Activated naive CD8-positive, alpha-beta T cell (primary cell): ENCODE data around the gene CFLAR.

ENCODE experiments used
- H3K27ac Mint-ChIP-seq: one replicate; pipeline ENCODE4 v1.8.0; 2021; ENCODE audit warnings: mixed read lengths
- H3K27me3 Mint-ChIP-seq: one replicate; pipeline ENCODE4 v1.8.0; 2021; ENCODE audit warnings: mixed read lengths
- H3K36me3 Mint-ChIP-seq: one replicate; pipeline ENCODE4 v1.8.0; 2021; ENCODE audit warnings: mixed read lengths
- H3K4me1 Mint-ChIP-seq: one replicate; pipeline ENCODE4 v1.8.0; 2021; ENCODE audit warnings: low read depth, mixed read lengths
- H3K4me3 Mint-ChIP-seq: one replicate; pipeline ENCODE4 v1.8.0; 2021; ENCODE audit warnings: mild to moderate bottlenecking, mixed read lengths
- H3K9me3 Mint-ChIP-seq: one replicate; pipeline ENCODE4 v1.8.0; 2021; ENCODE audit warnings: low read depth, mixed read lengths

CFLAR gene

DNA sequence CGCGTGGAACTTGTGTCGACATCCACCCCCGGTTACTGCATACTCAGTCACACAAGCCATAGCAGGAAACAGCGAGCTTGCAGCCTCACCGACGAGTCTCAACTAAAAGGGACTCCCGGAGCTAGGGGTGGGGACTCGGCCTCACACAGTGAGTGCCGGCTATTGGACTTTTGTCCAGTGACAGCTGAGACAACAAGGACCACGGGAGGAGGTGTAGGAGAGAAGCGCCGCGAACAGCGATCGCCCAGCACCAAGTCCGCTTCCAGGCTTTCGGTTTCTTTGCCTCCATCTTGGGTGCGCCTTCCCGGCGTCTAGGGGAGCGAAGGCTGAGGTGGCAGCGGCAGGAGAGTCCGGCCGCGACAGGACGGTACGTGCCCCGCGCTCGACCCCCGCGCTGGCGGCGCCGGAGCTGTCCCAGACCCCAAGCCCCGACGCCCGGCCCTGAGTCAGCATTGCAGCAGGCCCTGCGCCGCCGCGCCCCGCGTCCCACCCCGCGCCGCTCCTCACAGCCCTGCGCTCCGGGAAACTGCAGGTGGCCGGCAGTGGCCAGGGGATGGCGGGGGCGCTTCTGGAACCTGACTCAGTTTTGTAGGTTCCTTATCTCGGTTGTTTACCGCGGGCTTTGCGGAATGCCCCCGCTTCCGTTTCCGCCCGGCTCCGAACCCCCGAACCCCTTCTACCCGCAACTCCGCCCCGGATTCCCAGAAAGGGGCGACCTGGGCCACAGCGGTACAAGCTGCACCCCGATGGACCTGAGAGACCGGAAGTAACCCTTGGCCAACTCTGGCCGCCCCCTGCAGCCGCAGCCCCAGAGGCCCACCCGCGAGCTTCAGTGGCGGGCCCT lies at the start of gene CFLAR:
TSS of gene CFLAR (plus strand) at position 50 of the 844 bp plus-strand sequence. CDS start 13,702 bp downstream, outside the sequence.
- H3K4me3 Mint-ChIP-seq = peak within 1 kb of the TSS; percentile 92

DNA sequence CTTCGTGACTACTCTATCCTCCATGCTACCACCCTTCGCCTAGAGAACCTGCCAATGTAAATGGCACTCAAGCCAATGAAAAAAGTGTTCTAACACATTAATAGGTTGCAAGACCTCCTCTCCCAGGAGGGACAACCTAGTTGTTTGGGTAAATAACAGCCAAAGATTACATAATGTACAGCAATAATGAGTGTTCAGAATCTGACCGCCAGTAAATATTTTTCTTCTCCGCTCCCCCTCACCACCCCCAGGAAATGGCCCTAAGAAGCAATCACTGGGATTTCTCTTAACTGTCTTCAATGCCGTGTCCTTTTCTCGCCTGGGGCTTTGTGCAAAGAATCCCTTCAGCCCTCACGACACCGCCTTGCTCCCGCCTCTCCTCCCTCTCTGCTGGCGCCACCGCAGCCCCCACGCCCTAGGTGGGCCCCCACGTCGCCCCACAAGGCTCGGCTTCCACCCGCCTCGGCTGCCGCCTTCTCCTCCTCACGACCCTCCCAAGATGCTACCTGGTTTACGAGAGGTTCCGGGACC lies 45.0 kb upstream of the CFLAR start:
- Mint-ChIP-seq H3K27me3 (no peaks in the 10 kb centered on the region), H3K9me3 (no peaks in the 10 kb centered on the region), H3K27ac (peak overlapping the region; percentile 96), H3K36me3 (no peaks in the 10 kb centered on the region), H3K4me1 (peaks cover 55% of the 10 kb centered on the region), H3K4me3 (peak overlapping the region; percentile 98)

More for the DNA sequence above, at the start of gene CFLAR:
- H3K27ac Mint-ChIP-seq = peak within 1 kb of the TSS; percentile 99
- peaks cover 39% of the 10 kb centered on the region for H3K4me1 Mint-ChIP-seq
- no peaks in the 10 kb centered on the region for H3K9me3 Mint-ChIP-seq
- peaks cover 5% of the 10 kb centered on the region for H3K36me3 Mint-ChIP-seq
- no peaks in the 10 kb centered on the region for H3K27me3 Mint-ChIP-seq

DNA sequence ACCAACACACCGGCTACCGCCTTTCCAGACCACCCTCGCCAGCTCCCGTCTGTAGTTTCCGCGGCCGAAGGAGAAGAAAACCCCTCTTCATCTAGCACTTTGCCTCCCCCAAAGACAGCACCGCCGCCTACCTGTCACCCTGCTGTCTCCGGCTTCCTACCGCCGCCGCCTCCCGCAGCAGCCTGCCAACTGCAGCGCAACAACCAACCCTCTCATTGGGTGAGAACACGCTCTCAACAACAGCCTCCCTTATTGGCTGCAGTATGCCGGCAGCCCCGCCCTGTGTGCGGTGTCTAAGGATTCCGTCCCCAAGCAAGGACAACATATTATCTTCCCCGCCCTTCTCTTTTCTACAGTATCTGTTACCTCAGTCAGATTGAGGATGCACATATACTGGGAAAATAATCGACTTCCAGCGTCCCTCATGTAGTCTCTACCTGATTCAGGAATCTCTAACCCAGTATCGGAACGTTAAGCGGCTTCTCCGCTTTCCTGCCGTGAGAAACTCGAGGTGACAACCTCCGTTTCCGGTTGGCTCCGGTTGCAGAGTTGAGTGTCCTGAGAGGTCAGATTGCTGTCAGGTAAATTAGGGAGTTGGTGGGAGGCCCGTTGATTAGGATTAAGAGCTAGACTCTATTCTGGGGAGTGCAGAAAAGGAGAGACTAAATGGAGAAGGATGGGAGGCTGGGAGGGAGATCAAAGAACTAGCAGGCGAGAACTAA lies 44.3 kb upstream of the CFLAR start, which contains the start of the genes HYCC2 and NDUFB3:
TSS of gene HYCC2 (minus strand) at position 193 of the 722 bp plus-strand sequence. CDS start 47,662 bp downstream, outside the sequence.
TSS of gene NDUFB3 (plus strand) at position 523 of the 722 bp plus-strand sequence. CDS start 6,882 bp downstream, outside the sequence.
- Mint-ChIP-seq H3K36me3 (no peaks in the 10 kb centered on the region), H3K27ac (peak within 1 kb of the TSS; percentile 96), H3K27me3 (no peaks in the 10 kb centered on the region), H3K4me1 (peaks cover 55% of the 10 kb centered on the region), H3K4me3 (peak within 1 kb of the TSS; percentile 98), H3K9me3 (no peaks in the 10 kb centered on the region)

DNA sequence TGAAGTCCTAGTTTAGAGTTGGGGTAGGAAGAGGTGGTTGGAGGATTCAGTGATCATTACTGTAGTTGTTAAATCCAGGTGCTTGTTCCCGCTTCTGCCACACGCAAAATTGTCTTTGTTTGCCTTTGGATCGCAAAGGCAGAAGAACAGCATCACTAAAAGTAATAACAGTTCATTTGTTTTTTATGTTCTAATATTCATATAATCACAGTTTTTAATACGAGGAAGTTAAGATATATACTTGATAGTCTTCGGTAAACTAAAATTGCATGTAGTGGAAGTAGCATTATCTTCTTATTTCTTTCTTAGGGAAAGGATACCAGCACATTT lies 43.8 kb upstream of the CFLAR start:
- peaks cover 49% of the 10 kb centered on the region for H3K4me1 Mint-ChIP-seq

DNA sequence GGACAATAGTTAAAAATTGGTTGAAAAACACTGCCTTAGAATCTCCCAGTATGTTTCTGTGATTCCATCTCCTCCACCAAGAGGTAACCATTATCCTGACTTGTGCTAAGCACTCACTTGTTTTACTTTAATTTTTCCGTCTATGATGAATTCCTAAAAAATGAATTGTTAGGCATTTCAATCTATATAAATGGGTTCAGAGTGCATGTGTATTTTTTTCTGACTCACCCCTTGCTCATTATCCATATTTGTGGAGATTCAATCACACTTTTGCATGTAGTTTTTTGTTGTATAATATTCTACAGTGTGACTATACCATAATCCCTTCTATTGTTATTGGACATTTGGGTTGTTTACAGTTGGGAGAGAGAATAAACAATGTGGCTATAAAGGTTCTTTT lies 42.9 kb upstream of the CFLAR start:
- Mint-ChIP-seq H3K27me3 (no peaks in the 10 kb centered on the region), H3K4me3 (peak overlapping the region; percentile 98), H3K4me1 (peaks cover 44% of the 10 kb centered on the region), H3K9me3 (no peaks in the 10 kb centered on the region), H3K27ac (peak overlapping the region; percentile 5), H3K36me3 (no peaks in the 10 kb centered on the region)

More for the DNA sequence above, 43.8 kb upstream of the CFLAR start:
- no peaks in the 10 kb centered on the region for H3K9me3 Mint-ChIP-seq
- H3K27me3 Mint-ChIP-seq = no peaks in the 10 kb centered on the region
- H3K36me3 Mint-ChIP-seq = no peaks in the 10 kb centered on the region
- peak overlapping the region; percentile 96 for H3K27ac Mint-ChIP-seq
- H3K4me3 Mint-ChIP-seq = peak overlapping the region; percentile 98

DNA sequence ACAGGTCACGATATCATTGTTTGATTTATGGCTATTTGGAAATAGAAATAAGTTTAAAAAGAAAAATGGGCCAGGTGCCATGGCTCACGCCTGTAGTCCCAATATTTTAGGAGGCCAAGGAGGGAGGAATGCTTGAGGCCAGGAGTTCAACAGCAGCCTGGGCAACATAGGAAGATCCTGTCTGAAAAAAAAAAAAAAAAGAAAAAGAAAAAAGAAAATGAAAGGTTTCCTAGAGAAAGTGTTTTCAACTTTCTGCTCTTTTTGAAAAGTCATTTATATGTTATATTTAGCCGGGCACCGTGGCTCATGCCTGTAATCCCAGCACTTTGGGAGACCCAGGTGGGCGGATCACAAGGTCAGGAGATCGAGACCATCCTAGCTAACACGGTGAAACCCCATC lies 41.0 kb upstream of the CFLAR start:
- no peaks in the 10 kb centered on the region for H3K27me3 Mint-ChIP-seq
- no peak overlapping the region for H3K27ac Mint-ChIP-seq
- H3K36me3 Mint-ChIP-seq = no peaks in the 10 kb centered on the region
- no peak overlapping the region for H3K4me3 Mint-ChIP-seq
- peaks cover 33% of the 10 kb centered on the region for H3K4me1 Mint-ChIP-seq
- no peaks in the 10 kb centered on the region for H3K9me3 Mint-ChIP-seq

DNA sequence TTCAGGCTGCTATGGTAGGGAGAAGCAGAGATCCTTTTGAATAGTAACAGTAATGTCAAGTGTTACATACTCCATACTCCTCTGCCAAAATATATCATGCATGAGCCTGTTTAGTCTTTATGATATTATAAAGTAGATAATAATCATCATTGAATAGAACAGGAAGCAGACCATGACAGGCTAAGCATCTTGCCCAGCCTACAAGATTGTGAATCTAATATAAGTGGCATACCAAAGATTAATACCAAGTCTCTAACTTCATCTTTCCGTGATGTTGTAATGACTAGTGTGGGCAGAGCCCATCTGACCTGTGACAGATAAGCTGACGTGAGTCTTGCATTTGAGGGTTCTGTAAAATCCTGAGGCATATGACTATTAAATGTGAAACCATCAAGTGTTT lies 31.1 kb upstream of the CFLAR start:
- H3K4me3 Mint-ChIP-seq = no peak overlapping the region
- peaks cover 9% of the 10 kb centered on the region for H3K4me1 Mint-ChIP-seq
- no peaks in the 10 kb centered on the region for H3K36me3 Mint-ChIP-seq
- no peaks in the 10 kb centered on the region for H3K27me3 Mint-ChIP-seq
- H3K9me3 Mint-ChIP-seq = no peaks in the 10 kb centered on the region
- peak overlapping the region; percentile 46 for H3K27ac Mint-ChIP-seq

DNA sequence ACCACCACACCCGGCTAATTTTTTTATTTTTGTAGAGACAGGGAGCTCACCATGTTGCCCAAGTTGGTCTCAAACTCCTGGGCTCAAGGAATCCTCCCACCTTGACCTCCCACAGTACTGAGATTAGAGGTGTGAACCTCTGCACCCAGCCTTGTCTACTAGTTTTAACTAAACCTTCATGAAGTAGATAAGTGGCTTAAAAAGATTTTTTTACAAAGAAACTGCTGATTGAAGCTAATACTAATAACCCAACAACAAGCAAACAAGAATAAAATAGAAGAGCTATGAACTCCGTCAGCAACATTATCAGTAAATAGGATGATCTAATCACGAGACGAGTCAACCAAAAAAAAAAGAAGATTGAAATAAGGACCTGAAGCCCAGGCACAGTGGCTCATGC lies 25.4 kb upstream of the CFLAR start:
- H3K27ac Mint-ChIP-seq = no peak overlapping the region

DNA sequence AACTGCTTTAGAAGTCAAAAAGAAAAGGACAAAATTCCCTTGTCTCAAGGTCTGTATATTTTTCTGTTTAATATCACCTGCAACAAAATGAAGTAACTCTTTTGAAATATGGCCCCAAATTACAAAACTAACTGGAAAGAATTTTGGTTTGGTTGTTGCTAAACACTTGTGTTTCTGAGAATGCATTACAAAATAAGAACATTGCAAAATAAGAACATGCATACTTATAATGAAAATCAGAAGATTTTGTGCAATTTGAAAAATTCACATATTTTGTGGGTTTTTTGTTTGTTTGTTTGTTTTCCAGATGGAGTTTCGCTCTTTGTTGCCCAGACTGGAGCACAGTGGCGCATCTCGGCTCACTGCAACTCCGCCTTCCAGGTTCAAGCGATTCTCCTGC lies 22.4 kb upstream of the CFLAR start:
- H3K9me3 Mint-ChIP-seq = no peaks in the 10 kb centered on the region
- no peaks in the 10 kb centered on the region for H3K27me3 Mint-ChIP-seq
- no peaks in the 10 kb centered on the region for H3K4me1 Mint-ChIP-seq
- H3K36me3 Mint-ChIP-seq = peaks cover 2% of the 10 kb centered on the region
- no peak overlapping the region for H3K4me3 Mint-ChIP-seq
- no peak overlapping the region for H3K27ac Mint-ChIP-seq

More for the DNA sequence above, 25.4 kb upstream of the CFLAR start:
- Mint-ChIP-seq H3K9me3 (no peaks in the 10 kb centered on the region), H3K4me3 (no peak overlapping the region), H3K27me3 (no peaks in the 10 kb centered on the region), H3K36me3 (peaks cover 2% of the 10 kb centered on the region), H3K4me1 (no peaks in the 10 kb centered on the region)

DNA sequence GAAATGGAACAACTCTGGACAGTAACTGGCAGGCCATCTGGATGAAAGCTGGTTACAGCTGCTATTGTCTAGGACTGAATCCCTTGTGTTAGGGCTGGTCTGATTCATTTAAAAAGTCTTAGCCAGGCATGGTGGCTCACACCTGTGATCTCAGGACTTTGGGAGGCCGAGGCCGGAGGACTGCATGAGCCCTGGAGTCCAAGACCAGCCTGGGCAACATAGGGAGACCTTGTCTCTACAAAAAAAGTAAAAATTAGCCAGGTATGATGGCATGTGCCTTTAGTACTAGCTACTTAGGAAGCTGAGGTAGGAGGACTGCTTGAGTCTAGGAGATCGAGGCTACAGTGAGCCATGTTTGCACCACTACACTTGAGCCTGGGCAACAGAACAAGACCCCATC lies 15.5 kb upstream of the CFLAR start:
- peaks cover 2% of the 10 kb centered on the region for H3K36me3 Mint-ChIP-seq
- H3K4me1 Mint-ChIP-seq = no peaks in the 10 kb centered on the region
- H3K9me3 Mint-ChIP-seq = no peaks in the 10 kb centered on the region
- no peak overlapping the region for H3K27ac Mint-ChIP-seq
- no peak overlapping the region for H3K4me3 Mint-ChIP-seq
- no peaks in the 10 kb centered on the region for H3K27me3 Mint-ChIP-seq

DNA sequence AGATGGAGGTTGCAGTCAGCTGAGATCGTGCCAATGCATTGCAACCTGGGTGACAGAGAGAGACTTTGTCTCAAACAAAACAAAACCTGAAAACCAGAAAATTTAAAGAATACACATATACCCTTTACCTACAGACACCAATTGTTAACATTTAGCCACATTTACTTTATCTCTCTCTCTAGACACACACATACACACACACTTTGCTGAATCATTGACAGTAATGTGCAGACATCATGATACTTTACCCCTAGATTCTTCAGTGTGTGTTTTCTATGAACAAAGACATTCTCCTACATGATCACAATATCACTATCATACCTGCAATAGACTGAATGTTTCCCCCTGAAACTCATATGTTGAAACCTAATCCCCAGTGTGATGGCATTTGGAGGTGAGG lies 10.2 kb upstream of the CFLAR start:
- no peak overlapping the region for H3K27ac Mint-ChIP-seq

DNA sequence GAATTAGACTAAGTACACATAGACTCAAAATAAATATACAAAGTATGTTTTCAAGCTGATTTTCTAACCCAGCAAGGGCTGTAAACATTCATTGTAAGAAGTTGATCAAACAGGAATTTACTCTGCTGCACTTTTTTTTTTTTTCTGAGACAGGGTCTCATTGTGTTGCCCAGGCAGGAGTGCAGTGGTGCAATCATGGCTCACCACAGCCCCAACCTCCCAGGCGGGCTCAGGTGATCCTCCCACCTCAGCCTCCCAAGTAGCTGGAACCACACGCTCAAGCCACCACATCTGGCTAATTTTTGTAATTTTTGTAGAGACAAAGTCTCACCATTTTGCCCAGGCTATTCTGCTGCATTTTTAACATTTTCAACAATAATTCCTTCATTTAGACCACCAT lies 8.3 kb upstream of the CFLAR start:
- Mint-ChIP-seq H3K4me1 (no peaks in the 10 kb centered on the region), H3K36me3 (peaks cover 5% of the 10 kb centered on the region), H3K9me3 (no peaks in the 10 kb centered on the region), H3K27ac (no peak overlapping the region), H3K27me3 (no peaks in the 10 kb centered on the region), H3K4me3 (no peak overlapping the region)

More for the DNA sequence above, 10.2 kb upstream of the CFLAR start:
- H3K27me3 Mint-ChIP-seq = no peaks in the 10 kb centered on the region
- no peak overlapping the region for H3K4me3 Mint-ChIP-seq
- no peaks in the 10 kb centered on the region for H3K9me3 Mint-ChIP-seq
- peaks cover 5% of the 10 kb centered on the region for H3K36me3 Mint-ChIP-seq
- no peaks in the 10 kb centered on the region for H3K4me1 Mint-ChIP-seq

DNA sequence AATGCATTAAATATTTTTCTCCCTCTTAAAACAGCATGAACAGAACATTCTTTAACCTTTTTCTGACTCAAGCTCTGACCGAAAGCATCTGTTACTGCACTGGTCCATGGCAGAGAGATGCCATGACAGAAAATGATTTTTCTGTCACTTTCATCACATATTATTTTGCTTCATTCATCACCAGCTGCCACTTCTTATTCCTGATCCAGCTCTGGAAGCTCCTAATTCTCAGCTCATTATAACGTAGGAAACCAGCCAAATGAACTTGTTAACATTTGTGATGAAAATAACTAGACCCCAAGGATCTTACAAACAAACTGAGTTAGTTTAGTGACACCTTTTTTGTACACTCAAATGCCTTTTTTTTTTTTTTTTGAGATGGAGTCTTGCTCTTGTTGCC lies 7.6 kb upstream of the CFLAR start:
- Mint-ChIP-seq H3K4me1 (peaks cover under 1% of the 10 kb centered on the region), H3K27ac (no peak overlapping the region), H3K27me3 (no peaks in the 10 kb centered on the region), H3K36me3 (peaks cover 5% of the 10 kb centered on the region), H3K9me3 (no peaks in the 10 kb centered on the region), H3K4me3 (no peak overlapping the region)

DNA sequence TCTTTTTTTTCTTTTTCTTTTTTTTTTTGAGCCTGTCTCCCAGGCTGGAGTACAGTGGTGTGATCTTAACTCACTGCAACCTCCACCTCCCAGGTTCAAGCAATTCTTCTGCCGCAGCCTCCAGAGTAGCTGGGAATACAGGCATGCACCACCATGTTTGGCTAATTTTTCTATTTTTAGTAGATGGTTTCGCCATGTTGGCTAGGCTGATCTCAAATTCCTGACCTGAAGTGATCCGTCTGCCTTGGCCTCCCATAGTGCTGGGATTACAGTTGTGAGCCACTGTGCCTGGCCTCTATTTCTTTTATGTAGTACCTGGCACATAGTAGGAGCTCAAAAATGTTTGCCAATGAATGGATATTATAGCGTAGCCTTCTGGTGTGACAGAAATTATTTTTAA lies 6.8 kb upstream of the CFLAR start:
- Mint-ChIP-seq H3K4me3 (no peak overlapping the region), H3K9me3 (no peaks in the 10 kb centered on the region), H3K27ac (no peak overlapping the region), H3K4me1 (peaks cover 5% of the 10 kb centered on the region), H3K36me3 (peaks cover 5% of the 10 kb centered on the region), H3K27me3 (no peaks in the 10 kb centered on the region)

DNA sequence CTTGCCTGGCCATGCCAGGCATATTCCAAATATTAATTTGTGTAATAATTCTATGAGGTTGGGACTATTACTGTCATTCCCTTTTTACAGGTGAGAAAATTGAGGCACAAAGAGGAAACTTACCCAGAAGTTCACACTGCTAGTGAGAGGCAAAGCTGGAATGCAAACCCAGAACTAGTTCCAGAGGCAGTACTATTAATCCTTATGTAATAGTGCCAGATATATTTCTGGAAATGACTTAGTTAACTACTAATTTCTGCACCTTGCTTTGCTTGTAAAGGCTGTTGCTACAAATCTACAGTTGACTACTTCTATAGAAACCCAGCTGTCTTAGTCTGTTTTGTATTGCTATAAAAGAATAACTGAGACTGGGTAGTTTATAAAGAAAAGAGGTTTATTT lies 5.3 kb upstream of the CFLAR start:
- H3K9me3 Mint-ChIP-seq = no peaks in the 10 kb centered on the region
- no peak overlapping the region for H3K27ac Mint-ChIP-seq
- peaks cover 5% of the 10 kb centered on the region for H3K36me3 Mint-ChIP-seq
- H3K27me3 Mint-ChIP-seq = no peaks in the 10 kb centered on the region
- H3K4me1 Mint-ChIP-seq = peaks cover 19% of the 10 kb centered on the region
- no peak overlapping the region for H3K4me3 Mint-ChIP-seq
